GM23338 (cell line): ENCODE results near the gene C2CD4B.

Experiments used
- CTCF ChIP-seq, 2 experiments: fragments of 200-600 bp in 1 of 2; sonication (generic) in 1 of 2; conservative IDR thresholded peaks; 2 replicates each; pipeline versions ENCODE4 v1.5.1 to v1.6.1; 2016 to 2017; ENCODE audit warnings: antibody characterized with exemption in 2 of 2, low read depth in 2 of 2, mild to moderate bottlenecking in 2 of 2, moderate library complexity in 1 of 2
- EZH2phosphoT487 ChIP-seq: fragments of 200-600 bp; sonication (generic); IDR thresholded peaks from one replicate; pipeline ENCODE4 v1.8.1; 2018; ENCODE audit warnings: antibody characterized with exemption; ENCODE audit not compliant: unreplicated experiment
- ZNF114 ChIP-seq: fragments of 250-450 bp; sonication (Bioruptor Pico); IDR thresholded peaks from 2 replicates; pipeline ENCODE4 v1.5.0; 2020; ENCODE audit warnings: mild to moderate bottlenecking, moderate library complexity

GRCh38 chr15:62186578-62186977 is 21.5 kb upstream of the C2CD4B start:
- no peak for TF ChIP-seq CTCF (conservative IDR thresholded peaks at IDR 0.05; ENCODE audit: low read depth in 2 of 2)
- no peak for TF ChIP-seq EZH2phosphoT487
- TF ChIP-seq ZNF114 (CRISPR knock-in tag) = no peak
